ENCODE results near the gene CD4.
"Not testable (repeated sequence)": the region's sequence is repeated elsewhere in the genome, so short reads cannot be mapped to it uniquely, and the experiment has no call there.

The CD4 gene

DNA sequence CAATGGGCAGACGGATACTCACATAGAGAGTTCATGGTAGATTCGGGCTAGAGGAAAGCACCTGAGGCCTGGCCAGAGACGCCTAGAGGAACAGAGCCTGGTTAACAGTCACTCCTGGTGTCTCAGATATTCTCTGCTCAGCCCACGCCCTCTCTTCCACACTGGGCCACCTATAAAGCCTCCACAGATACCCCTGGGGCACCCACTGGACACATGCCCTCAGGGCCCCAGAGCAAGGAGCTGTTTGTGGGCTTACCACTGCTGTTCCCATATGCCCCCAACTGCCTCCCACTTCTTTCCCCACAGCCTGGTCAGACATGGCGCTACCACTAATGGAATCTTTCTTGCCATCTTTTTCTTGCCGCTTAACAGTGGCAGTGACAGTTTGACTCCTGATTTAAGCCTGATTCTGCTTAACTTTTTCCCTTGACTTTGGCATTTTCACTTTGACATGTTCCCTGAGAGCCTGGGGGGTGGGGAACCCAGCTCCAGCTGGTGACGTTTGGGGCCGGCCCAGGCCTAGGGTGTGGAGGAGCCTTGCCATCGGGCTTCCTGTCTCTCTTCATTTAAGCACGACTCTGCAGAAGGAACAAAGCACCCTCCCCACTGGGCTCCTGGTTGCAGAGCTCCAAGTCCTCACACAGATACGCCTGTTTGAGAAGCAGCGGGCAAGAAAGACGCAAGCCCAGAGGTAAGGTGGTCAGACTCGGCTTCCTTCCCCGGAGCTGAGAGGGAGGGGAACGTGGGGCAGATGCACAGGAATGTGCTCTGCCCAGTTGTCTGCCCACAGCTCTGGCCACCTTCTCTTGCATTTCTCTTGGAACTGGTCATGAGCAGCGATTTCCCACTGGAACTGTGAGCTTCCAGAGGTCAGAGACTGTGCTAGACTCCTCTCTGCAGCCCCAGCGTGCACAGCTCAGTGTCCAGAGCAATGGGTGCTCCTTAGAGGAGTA, at the start of gene CD4:
Gene CD4 (plus strand): TSS at position 557 of the 953 bp plus-strand sequence. CDS start 10,611 bp downstream, outside the sequence.
- DNase-seq (ENCODE audit: low spot score): peak; percentile 54

DNA sequence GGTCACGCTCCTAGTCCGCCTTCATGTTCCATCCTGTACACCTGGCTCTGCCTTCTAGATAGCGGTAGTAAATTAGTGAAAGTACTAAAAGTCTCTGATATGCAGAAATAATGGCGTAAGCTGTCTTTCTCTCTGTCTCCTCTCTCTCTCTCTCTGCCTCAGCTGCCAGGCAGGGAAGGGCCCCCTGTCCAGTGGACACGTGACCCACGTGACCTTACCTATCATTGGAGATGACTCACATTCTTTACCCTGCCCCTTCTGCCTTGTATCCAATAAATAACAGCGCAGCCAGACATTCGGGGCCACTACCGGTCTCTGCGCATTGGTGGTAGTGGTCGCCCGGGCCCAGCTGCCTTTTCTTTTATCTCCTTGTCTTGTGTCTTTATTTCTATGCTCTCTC, 47.2 kb upstream of the CD4 start:
- not testable (repeated sequence) for DNase-seq (ENCODE audit: low spot score)

DNA sequence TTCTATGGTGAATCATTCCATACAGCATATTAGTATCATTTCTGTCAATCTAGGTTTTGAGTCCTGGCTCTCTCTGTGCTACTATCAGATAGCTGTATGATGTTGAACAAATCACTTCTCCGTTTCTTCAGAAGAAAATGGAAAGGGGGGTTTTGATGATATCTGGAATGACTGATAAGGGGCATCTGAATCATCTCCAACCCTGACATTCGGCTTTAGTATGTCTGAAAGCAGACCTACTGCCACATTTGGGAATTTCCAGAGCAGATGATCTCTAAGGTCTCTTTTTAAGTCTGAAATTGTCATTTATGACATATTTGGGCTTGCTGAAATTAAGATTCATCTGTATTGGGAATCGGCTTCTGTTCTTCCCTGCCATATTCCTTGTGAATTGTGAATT, 46.5 kb upstream of the CD4 start:
- no peak for DNase-seq (ENCODE audit: low spot score)

DNA sequence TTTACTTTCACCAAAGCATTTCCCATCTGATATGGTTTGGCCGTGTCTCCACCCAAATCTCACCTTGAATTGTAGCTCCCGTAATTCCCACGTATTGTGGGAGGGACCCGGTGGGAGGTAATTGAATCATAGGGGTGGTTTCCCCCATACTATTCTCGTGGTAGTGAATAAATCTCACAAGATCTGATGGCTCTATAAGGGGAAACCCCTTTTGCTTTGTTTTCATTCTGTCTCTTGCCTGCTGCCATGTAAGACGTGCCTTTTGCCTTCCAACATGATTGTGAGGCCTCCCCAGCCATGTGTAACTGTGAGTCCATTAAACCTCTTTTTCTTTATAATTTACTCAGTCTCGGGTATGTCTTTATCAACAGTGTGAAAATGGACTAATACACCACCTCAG, 46.0 kb upstream of the CD4 start:
- DNase-seq (ENCODE audit: low spot score): not testable (repeated sequence)

DNA sequence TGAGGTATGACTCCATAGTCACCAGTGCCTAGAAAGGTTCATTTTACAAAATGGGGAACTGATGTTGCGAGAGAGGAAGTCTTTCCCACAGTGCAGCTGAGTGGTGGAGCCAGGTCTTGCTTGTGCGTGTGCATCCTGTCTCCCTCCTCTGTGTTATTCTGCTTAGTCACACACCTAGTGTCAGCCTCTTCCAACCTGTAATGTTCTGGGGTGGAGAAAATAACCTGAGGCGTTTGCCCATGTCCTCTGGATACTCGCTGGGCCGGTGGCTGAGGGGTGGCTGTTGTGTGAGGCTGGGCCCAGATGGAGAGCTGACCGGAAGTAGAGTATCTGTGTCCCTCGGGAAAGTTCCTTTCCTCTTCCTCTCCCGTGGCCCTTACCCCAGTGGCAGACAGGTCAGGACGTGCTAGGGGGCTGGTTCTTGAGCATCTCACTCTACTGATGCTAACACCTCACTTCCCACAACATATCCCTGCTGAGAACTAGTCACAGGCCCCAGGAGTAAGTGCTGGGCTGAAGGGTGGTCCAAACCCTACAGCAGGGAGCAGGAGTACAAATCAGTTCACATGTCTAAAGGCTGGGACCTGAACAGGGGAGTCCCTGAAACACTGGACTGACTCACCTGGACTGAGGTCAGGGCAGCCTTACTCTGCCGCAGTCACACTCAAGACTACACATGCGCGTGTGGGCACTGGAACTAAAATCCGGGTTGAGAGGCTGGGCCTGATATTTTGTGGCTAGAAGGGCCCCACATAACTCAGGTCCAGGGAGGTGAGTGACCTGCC, 43.4 kb upstream of the CD4 start:
- no peak for DNase-seq (ENCODE audit: low spot score)

DNA sequence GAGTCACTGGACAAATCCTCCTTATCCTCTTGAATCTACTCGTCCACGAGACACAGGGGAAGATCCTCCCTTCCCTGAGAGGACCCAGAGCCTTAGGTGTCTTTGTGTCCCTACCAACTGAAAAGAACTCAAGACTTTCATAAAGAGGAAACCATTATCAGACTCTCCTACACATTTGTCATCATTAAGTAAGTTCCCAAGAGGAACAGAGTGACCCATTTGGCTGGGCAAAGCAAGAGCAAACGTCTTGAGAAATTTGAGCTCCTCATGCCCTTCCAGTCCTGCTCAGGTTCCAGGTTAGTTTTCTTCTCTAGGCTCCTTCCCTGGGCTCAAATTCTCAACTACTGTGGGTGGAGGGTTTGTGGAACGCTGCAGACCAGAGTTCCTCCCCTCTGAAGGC, 42.1 kb upstream of the CD4 start:
- DNase-seq (ENCODE audit: low spot score): no peak

DNA sequence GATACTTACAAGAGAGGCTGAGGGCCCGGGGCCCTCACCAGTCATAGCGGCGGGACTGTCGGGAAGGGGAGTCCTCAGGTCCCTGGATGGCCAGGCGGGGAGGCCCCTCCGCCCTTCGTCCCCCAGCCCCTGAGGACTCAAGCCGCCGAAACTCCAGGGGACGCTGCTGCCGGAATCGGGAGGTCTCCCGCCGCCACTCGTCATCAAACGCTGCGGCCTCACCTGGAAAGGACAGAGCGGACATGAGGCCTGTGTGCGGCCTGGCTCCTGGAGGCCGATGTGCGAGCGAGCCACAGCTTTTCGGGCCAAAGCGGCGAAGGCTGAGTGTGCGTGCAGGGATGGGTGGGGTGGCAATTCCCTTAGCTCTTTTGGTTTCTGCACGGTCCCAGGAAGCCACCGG, 40.6 kb upstream of the CD4 start:
- DNase-seq (ENCODE audit: low spot score): no peak

DNA sequence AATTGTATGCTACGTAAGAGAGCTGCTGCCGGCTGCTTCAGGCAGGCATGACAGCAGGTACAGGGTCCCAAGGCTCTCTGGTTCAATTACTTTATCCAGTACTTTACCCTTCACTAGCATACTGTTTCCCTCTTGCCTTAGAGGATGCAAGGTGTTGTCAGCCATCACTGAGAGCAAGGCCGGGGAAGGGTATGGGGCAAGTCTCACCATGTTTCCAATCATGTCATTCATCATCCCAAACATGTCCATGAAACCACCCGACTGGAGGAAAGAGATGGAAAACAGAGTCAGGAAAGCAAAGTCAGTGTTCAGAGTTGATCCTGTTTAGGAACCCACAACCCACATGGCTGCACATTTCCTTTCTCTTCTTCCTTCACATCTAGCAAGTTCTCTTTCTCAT, 38.8 kb upstream of the CD4 start:
- DNase-seq (ENCODE audit: low spot score): no peak

DNA sequence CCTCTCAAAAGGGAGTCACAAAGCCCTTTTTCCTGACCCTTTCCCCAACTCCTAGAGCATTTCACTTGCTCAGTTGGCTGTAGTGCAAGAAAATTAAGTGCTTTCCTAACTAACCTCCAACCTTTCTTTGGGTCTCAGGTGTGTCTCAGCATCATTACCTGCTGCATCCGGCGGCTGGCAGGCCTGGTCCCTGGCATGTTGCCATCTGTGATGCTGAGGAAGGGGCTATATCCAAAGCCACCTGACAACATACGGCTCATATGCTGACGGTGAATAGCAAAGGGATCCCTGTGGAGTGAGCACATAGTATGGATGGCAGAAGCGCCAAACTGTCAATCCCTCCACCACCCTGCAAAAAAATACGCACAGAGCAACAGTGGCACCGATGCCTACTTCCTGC, 37.6 kb upstream of the CD4 start:
- DNase-seq (ENCODE audit: low spot score): no peak

DNA sequence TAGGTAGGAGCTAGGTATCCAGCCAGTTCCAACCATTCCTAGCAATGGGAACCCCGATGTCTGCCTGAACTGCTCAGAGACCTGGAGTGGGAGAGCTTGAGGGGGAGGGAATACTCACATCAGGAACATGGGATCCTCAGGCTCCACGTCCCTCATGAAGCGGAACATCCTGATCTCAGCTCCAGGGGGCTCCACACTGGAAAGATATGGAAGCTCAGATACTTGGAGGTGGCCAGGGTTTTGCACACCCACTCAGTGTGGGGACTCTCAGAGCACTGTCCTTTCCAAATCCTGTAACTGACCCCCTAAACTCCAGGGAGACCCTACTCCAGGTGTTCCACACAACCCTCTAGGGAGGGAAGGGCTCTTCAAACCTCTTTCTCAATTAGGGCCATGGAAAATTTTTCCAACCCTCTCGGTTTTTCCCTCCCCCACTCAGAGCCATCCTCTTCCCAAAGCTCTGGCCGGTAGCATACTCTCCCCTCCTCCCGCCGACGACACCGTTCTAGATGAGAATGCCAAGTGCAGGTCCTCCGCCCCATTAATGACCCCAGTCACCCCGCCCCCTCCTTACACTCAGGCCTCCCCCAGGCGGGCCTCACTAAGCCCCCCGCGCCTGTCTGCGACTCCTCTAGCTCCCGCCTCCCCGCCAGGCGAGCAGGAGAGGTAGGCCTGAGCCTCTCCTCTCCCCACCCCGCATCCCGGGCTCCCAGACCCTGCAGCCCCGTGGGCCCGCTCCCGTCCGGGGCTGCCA, 37.0 kb upstream of the CD4 start:
- no peak for DNase-seq (ENCODE audit: low spot score)

DNA sequence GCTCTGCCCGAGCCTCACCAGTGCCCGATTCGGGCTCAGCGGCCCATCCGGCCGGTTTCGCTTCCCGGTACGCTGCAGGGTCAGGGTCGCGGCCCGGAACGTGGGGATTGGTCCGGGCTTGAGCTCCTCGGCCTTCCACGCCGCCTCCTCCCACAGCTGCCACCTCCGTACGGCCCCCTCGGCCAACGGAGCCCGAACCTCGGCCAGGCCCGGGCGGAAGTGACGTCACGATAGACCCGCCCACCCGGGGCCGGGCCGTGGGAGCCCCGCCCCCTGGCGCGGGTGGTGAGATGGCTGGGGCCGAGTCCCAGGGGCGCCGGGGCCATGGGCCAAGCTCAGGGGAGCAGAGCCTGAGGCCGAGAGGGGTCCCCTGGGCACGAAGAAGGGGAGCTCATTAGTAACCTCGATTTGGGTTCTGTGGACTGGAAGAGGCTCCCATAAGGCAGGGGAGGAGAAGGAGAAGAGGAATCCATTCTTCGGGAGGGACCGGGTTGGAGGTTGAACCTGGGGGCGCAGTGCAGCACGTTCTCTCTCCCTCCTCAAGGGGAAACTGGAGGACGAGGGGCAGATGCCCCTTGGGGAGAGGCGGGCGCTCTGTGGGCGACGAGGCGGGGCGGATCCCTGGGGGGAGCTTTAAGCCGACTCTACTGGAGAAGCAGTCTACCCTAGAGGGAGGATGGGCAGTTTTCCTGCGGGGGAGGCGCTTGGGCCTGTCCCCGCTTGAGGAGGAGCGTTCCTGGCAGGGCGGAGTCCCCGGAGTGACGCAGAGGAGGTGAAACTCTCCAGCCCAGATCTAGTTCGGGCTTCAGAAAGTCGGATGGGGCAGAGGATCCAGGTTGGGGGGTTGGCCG, 36.2 kb upstream of the CD4 start, which contains the start of gene MLF2:
Gene MLF2 (minus strand): TSS at position 221 of the 851 bp plus-strand sequence. CDS start 807 bp downstream, outside the sequence.
- peak; percentile 98 for DNase-seq (ENCODE audit: low spot score)

DNA sequence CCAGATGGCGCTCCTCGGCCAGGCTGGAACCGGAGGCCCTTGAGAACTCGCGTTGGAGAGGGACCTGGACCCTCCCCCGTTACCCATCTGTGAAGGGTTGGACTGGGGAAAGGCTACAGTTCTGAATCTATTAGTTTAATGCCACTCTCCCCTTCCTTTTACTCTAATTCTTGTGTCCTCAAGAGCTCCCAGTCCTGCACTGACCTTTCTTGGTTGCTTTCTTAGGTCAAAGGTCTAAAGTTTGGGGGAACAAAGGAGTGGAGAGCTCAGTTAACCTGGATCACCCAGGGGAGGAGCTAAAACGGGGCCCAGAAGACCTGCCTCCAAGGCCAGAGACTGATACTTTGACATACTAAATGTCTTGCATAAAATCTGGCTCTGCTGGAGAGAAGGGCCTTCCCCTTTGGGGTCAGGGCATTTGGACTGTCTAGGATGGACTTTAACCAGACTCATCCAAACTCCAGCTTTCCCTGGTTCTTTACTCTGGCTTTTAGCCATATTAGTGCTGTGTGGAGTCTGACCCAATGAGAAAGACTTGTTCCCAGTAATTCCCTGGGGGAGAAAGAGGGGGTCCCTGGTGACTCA, 35.5 kb upstream of the CD4 start:
- no peak for DNase-seq (ENCODE audit: low spot score)

DNA sequence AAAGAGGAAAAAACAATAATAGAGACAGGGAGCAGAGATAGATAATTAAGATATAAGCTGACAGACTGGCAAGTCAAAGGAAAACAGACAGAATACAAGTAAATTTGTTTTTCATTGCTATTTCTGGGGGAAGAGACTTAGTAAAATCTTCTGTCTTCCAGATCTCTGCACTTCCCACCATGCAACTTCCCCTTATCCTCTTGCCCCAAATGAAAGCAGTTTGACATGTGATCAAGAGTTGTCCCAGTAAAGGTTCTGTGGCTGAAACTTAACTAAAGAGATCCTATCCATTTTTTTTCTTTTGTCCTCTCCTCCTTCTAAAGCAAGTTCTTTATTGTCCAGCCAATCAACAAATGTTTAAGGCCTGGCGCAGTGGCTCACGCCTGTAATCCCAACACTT, 34.9 kb upstream of the CD4 start:
- no peak for DNase-seq (ENCODE audit: low spot score)

DNA sequence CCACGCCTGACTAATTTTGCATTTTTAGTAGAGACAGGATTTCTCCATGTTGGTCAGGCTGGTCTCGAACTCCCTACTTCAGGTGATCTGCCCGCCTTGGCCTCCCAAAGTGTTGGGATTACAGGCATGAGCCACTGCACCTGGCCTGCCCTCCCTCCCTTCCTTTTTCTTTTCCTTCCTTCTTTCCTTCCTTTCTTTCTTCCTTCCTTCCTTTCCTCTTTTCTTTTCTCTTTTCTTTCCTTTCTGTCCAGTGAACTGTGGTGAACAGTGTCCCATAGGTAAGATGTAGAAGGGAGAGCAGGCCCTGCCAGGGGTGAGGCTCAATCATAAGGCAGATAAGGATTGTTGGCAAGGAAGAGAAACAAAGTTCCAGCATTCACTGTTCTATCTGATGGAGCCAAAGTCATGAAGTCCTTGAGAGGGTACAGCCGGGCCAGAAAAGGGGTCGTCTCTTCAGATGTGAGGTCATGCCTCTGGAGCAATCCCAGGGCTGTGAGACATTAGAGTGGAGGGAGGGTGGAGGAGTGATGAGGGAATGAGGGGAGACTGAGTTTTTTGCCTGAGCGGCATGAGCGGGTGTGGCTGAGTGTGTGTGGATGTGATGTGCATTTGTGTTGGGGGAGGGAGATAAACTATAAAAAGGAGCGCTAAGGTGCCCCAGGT, 32.2 kb upstream of the CD4 start:
- no peak for DNase-seq (ENCODE audit: low spot score)

DNA sequence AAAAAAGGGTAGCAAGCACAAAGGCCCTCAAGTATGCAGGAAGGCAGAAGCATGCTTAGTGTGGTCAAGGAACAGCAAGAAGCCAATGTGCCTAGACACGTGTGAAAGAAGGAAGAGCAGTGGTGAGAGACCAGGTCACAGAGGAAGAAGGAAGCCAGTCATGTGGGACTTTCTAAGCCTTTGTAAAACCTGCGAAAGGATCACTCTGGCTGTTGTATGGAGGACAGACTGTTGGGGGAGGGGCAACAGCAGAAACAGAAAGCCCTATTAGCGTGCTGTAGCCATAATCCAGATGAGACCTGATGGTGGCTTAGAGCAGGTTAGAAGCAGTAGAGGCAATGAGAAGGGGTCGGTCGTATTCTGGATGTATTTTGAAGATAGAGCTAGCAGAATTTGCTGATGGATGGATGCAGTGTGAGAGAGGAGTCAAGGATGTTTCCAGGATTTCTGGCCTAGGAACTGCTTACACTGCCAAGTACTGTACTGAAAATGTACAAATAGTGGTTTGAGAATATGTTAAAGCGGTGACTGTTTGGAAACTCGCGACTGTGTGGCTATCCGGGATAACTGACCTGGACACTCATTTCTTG, 30.7 kb upstream of the CD4 start:
- no peak for DNase-seq (ENCODE audit: low spot score)

DNA sequence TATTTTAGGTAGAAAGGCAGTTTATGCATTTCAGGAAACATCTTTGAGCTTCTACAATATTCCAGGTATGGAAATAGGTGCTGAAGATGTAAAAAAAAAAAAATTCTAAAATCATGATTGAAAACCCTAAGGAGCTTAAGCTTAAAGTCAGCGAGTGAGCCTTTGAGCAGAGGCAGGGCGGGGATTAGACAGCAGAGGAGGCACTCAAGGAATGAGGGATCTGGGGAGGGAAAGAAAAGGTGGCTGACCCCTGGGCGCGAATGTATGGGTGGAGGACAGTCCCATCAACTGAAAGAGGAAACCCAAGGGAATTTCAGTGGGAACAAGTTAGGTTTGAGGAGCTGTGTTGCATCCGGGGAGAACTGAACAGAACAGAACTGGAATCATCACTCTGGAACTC, 29.6 kb upstream of the CD4 start:
- no peak for DNase-seq (ENCODE audit: low spot score)

DNA sequence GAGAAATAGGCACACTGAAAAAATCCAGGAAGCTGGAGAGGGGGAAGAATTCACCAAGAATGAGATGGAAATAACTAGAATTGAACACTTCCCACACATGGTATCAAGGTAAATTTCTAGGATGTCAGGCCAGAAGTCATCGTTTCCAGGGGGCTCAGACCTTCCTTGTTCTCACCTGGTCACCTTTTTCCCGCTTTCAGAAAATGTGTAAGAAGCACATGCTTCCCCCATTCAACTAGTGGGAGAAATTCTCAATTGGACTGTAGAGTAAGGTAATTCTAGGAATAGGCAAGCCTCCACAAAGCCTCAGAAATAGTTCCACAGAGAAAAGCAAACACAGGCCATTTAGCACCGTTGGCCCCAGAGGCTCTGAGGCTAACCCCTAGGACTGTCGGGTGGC, 25.9 kb upstream of the CD4 start:
- DNase-seq (ENCODE audit: low spot score): no peak

DNA sequence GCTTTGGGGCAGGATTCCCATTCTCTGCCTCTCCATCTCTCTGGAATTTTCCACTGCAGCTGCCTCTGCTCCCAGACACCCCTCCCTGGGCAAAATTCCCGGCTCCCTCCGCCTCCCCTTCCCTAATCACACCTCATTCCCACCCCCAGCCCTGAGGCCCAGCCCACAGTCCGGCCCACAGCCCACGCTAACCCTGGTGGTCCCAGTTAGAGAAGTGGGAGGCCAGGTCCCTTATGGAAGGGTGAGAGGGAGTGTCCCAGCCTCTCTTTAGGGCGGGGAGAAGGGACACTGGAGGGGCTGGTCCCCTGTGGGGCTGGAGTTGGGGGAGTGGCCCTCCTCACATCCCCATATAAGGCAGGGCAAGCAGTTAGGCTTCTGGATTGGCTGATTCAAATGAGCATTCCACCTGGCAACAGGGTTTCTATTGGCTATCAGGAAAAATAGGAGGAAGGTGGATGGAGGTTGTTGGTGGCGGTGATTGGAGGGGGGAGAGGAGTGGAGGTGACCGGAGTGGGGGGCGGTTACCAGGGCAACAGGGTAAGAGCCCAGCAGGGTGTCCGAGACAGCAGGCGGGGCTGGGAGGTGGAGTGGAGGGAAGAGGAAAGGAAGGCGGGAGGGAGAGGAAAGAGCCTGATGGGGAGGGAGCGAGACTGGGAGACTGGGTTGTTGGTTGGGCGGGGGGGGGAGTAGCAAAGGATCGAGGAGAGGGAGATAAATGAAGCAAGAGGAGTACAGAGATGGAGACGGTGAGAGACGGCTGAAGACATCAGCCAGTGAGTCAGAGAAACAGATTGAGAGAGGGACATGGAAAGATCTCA, 25.1 kb upstream of the CD4 start:
- peak; percentile 93 for DNase-seq (ENCODE audit: low spot score)

DNA sequence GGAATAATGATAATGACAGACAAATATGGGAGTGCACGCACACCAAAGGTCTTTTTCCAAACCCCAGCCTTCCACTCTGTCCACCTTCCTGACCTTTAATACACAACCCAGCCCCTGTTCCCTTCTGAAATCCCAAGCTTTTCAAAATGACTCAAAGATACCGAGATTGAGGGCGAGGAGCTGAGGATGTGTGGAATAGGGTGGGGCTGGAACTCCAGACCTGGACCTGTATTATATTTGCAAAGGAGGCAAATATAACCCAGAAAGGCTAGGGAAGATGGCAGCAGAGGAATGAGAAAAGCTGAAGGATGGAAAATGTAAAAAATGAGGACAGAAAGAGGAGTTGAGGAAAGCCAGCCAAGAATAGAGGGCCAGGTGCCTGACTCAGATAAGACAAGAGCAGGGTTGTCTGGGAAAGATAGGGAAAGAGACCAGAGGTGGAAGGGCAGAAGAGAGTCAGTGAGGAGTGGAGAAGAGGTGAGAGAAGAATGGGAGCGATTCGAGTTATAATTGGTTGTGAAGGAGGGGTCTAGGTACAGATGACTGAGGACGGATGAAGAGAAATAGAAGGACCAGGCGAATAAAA, 24.2 kb upstream of the CD4 start:
- DNase-seq (ENCODE audit: low spot score): no peak
